ENCODE results near the gene EMSY. TPM values are rescaled to one million over a fixed set of nuclear protein-coding genes. Genes with fewer than 3 reads are reported as not detected.

The EMSY gene
- total and polyA plus RNA-seq, 2 of the 13 experiments (the other 11 are each of a cell fraction or from before 2014, with no cell fraction given) = 11.6 to 18.5 TPM

DNA sequence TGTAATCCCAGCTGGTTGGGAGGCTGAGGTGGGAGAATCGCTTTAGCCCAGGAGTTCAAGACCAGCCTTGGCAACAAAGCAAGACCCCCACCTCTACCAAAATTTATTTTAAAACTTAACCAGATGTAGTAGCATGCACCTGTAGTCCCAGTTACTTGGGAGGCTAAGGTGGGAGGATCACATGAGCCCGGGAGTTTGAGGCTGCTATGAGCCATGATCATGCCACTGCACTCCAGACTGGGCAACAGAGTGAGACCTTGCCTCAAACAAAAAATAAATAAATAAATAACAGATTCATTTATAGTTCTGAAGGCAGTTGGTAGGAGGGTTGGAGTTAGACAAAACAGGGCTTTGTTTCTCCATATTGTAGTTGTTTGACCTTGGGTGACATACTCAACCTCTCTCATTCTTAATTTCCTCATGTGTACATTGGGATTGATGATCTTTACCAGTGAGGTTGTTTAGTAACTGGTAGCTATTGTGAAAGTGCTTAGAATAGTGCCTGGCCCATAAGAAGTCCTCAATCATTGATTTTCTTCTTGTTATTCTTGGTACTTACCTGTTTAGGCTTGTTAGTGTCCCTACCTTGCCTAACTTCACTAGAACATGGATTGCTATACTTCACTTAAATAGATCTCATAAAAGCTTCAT lies 79.1 kb downstream of the EMSY start (continued):
- TF ChIP-seq ADNP (CRISPR knock-in tag; IDR thresholded peaks at IDR 0.05) (no peak), ZBTB43 (CRISPR knock-in tag; conservative IDR thresholded peaks at IDR 0.05) (no peak), SOX13 (IDR thresholded peaks at IDR 0.05) (peak; percentile 40; the same call in 1 of the 2 replicates), SOX13 (CRISPR knock-in tag; conservative IDR thresholded peaks at IDR 0.05 in 1 of 2, IDR thresholded peaks at IDR 0.05 in 1 of 2) (peak in 1 of 2 experiments; percentile 94; a peak in 2 of 4 replicates), SUZ12 (IDR thresholded peaks at IDR 0.05; ENCODE audit: low read depth, low read length) (no peak), SCMH1 (CRISPR knock-in tag; IDR thresholded peaks at IDR 0.05; ENCODE audit: borderline replicate concordance) (no peak), ZNF234 (CRISPR knock-in tag; conservative IDR thresholded peaks at IDR 0.05) (no peak), ZFP37 (CRISPR knock-in tag; IDR thresholded peaks at IDR 0.05; ENCODE audit: borderline replicate concordance) (no peak), TEF (CRISPR knock-in tag; IDR thresholded peaks at IDR 0.05) (no peak), FOXP4 (CRISPR knock-in tag; IDR thresholded peaks at IDR 0.05) (peak; percentile 74), RXRB (CRISPR knock-in tag; IDR thresholded peaks at IDR 0.05; ENCODE audit: borderline replicate concordance) (0 out of 2 replicates have a peak, but pooled peaks have one; percentile 32), GMEB2 (CRISPR knock-in tag; IDR thresholded peaks at IDR 0.05; ENCODE audit: low read depth) (no peak), CBFB (CRISPR knock-in tag; IDR thresholded peaks at IDR 0.05) (no peak), NFKBIZ (CRISPR knock-in tag; IDR thresholded peaks at IDR 0.05) (0 out of 2 replicates have a peak, but pooled peaks have one; percentile 32), ZNF850 (CRISPR knock-in tag; conservative IDR thresholded peaks at IDR 0.05) (no peak), NFE2 (CRISPR knock-in tag; IDR thresholded peaks at IDR 0.05) (no peak), SNAPC2 (CRISPR knock-in tag; IDR thresholded peaks at IDR 0.05) (no peak), NFIC (IDR thresholded peaks at IDR 0.05; ENCODE audit: low read length) (0 out of 2 replicates have a peak, but pooled peaks have one; percentile 24)
- TF ChIP-seq, protein P1, sequence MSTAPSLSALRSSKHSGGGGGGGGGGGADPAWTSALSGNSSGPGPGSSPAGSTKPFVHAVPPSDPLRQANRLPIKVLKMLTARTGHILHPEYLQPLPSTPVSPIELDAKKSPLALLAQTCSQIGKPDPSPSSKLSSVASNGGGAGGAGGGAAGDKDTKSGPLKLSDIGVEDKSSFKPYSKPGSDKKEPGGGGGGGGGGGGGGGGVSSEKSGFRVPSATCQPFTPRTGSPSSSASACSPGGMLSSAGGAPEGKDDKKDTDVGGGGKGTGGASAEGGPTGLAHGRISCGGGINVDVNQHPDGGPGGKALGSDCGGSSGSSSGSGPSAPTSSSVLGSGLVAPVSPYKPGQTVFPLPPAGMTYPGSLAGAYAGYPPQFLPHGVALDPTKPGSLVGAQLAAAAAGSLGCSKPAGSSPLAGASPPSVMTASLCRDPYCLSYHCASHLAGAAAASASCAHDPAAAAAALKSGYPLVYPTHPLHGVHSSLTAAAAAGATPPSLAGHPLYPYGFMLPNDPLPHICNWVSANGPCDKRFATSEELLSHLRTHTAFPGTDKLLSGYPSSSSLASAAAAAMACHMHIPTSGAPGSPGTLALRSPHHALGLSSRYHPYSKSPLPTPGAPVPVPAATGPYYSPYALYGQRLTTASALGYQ (CRISPR knock-in tag; IDR thresholded peaks at IDR 0.05) = peak; percentile 54; the same call in 1 of the 2 replicates
- TF ChIP-seq, protein P2, sequence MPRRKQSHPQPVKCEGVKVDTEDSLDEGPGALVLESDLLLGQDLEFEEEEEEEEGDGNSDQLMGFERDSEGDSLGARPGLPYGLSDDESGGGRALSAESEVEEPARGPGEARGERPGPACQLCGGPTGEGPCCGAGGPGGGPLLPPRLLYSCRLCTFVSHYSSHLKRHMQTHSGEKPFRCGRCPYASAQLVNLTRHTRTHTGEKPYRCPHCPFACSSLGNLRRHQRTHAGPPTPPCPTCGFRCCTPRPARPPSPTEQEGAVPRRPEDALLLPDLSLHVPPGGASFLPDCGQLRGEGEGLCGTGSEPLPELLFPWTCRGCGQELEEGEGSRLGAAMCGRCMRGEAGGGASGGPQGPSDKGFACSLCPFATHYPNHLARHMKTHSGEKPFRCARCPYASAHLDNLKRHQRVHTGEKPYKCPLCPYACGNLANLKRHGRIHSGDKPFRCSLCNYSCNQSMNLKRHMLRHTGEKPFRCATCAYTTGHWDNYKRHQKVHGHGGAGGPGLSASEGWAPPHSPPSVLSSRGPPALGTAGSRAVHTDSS (CRISPR knock-in tag; conservative IDR thresholded peaks at IDR 0.05) = no peak
